ENCODE data around the gene PLEKHG4. TPM values are rescaled to one million over a fixed set of nuclear protein-coding genes. Genes with fewer than 3 reads are reported as not detected.

PLEKHG4 gene
- total and polyA plus RNA-seq, 10 of the 15 experiments (the other 5 are each of a cell fraction or from before 2014, with no cell fraction given), result 0.14 to 2.6 (median 0.99) TPM

DNA sequence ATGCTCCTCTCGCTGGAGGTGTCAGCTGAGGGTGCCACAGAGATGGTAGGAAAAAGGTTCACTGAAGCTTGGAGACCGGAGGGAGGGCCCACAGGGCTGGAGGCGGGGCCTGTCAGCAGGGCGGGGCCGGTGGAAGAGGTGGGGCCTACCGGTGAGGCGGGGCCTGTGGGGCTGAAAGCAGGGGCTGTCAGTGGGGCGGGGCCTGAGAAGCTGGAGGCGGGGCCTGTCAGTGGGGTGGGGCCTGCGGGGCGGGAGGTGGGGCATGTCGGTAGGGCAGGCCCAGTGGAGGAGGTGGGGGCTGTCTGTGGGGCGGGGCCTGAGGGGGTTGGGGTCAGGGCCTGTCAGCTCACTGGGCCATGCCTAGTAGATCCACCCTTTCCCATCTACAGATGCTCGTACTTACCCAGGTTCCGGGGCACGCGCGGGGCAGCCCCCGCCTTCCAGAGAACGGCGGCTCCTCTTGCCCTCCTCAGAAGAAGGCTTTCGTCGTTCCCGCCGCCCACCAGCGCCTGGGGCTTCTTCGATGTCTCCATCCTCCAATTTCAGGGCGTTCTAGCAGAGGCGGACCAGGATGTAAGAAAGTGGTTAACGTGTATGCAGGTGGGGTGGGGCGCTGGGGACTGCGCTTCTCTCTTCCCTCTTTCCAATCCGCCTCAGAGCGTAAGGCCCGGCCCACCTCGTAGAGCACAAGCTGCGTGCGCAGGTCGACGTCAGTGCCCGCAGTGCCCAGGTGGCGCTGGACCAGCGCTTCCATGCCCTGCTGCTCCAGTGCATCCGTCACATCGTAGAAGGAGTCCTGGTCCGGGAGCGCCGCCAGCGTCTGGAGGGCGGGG is 42.6 kb upstream of the PLEKHG4 start:
- no peak for DNase-seq (ENCODE audit: low read depth, low spot score)
- intact Hi-C loops (cut with micrococcal nuclease; ENCODE audit: unreplicated experiment), result no loop called here
- Histone ChIP-seq H3K27me3 (replicated peaks in 1 of 2; ENCODE audit: control insufficient read depth in 2 of 2, insufficient read depth in 2 of 2, low read length in 1 of 2) (no peaks in the 10 kb centered on the region), H3K36me3 (ENCODE audit: control insufficient read depth in 2 of 2, insufficient read depth in 2 of 2, low read length in 1 of 2) (peaks cover 20 to 35% of the 10 kb centered on the region in 2 experiments; a peak in 3 of 4 replicates), H2AFZ (ENCODE audit: control insufficient read depth, low read depth, low read length) (no peak overlapping the region), H4K20me1 (ENCODE audit: control insufficient read depth, insufficient read depth) (no peaks in the 10 kb centered on the region), H3K9me3 (replicated peaks; ENCODE audit: control insufficient read depth, insufficient read depth, low read length) (no peaks in the 10 kb centered on the region), H3K4me2 (ENCODE audit: control insufficient read depth, insufficient read depth) (no peak overlapping the region), H3K27ac (ENCODE audit: control insufficient read depth, insufficient read depth) (no peak overlapping the region), H3K9ac (ENCODE audit: control insufficient read depth, insufficient read depth, low read length) (no peak overlapping the region), H3K4me3 (no peak overlapping the region), H3K79me2 (ENCODE audit: control insufficient read depth, insufficient read depth, low read length) (peaks cover 5% of the 10 kb centered on the region), H3K4me1 (ENCODE audit: control insufficient read depth, insufficient read depth, low read length) (0 out of 2 replicates have a peak, but pooled peaks cover 3% of the 10 kb centered on the region)
- SMC1A ChIA-PET (ENCODE audit: uncharacterized antibody, unreplicated experiment), result interaction anchor here (2.1 kb wide), 1 partner anchor 10 kb away, joined by 8 read pairs; the partner anchor contains the start of gene TMEM208
- POLR2A ChIA-PET, result interaction anchor here (0.6 to 0.8 kb wide), 2 partner anchors 9 to 45 kb away, joined by 3 to 4 read pairs; partner anchors contain the start of gene E2F4
- in situ Hi-C loops (cut with MboI), result no loop called here
- TF ChIP-seq, protein P1, sequence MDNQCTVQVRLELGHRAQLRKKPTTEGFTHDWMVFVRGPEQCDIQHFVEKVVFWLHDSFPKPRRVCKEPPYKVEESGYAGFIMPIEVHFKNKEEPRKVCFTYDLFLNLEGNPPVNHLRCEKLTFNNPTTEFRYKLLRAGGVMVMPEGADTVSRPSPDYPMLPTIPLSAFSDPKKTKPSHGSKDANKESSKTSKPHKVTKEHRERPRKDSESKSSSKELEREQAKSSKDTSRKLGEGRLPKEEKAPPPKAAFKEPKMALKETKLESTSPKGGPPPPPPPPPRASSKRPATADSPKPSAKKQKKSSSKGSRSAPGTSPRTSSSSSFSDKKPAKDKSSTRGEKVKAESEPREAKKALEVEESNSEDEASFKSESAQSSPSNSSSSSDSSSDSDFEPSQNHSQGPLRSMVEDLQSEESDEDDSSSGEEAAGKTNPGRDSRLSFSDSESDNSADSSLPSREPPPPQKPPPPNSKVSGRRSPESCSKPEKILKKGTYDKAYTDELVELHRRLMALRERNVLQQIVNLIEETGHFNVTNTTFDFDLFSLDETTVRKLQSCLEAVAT (IDR thresholded peaks at IDR 0.05), result no peak
- TF ChIP-seq NFYB (IDR thresholded peaks at IDR 0.05; ENCODE audit: insufficient read depth, low read depth, low read length) (no peak), POLR2A (IDR thresholded peaks at IDR 0.05; ENCODE audit: low read depth, low read length) (peak; percentile 19; the same call in 1 of the 2 replicates), CHD2 (IDR thresholded peaks at IDR 0.05; ENCODE audit: borderline replicate concordance, low read depth, low read length) (no peak), EGR1 (IDR thresholded peaks at IDR 0.05; ENCODE audit: borderline replicate concordance in 1 of 2, low read depth in 2 of 2, low read length in 2 of 2) (no peak), SMAD5 (IDR thresholded peaks at IDR 0.05; ENCODE audit: low read depth) (no peak)
- RAD21 ChIA-PET (ENCODE audit: unreplicated experiment), result interaction anchor here (0.6 to 0.7 kb wide), 2 partner anchors 9 to 10 kb away, joined by 3 to 4 read pairs; no protein-coding TSS in a partner anchor
- 94% methylated on average over 43 of the region's 50 CpGs for WGBS (ENCODE audit: insufficient coverage, insufficient replicate concordance, low lambda C conversion rate, missing lambda C conversion rate)
- FAIRE-seq, result no peak
- ATAC-seq, result peak; percentile 97
- BruUV-seq (replicated peaks), result no TSS peak
- CTCF ChIA-PET, result interaction anchor here (1.4 kb wide), 1 partner anchor 10 kb away, joined by 5 read pairs; the partner anchor contains the start of gene TMEM208
